Upper lobe of right lung (tissue), 1 donor: ENCODE results near the gene TMEM248. TPM values are rescaled to one million over a fixed set of nuclear protein-coding genes. Genes with fewer than 3 reads are reported as not detected.
"Not testable (repeated sequence)": the region's sequence is repeated elsewhere in the genome, so short reads cannot be mapped to it uniquely, and the experiment has no call there.

ENCODE experiments used
- ATAC-seq: fragments of 200-7000 bp; cut with Tn5 transposase; one replicate; pipeline ENCODE4 v1.9.1; 2020; ENCODE audit warnings: mild to moderate bottlenecking, moderate library complexity
- DNase-seq: peaks from one replicate; pipeline ENCODE4 v3.0.0-alpha.2; 2020
- H3K27ac ChIP-seq: fragments of 200-600 bp; one replicate; pipeline ENCODE4 v1.8.0; 2022
- H3K27me3 ChIP-seq: fragments of 200-600 bp; one replicate; pipeline ENCODE4 v1.8.0; 2022; ENCODE audit warnings: mild to moderate bottlenecking
- H3K36me3 ChIP-seq: fragments of 200-600 bp; one replicate; pipeline ENCODE4 v1.8.0; 2022
- H3K4me1 ChIP-seq: fragments of 200-600 bp; one replicate; pipeline ENCODE4 v1.8.0; 2022
- H3K4me3 ChIP-seq: fragments of 200-600 bp; one replicate; pipeline ENCODE4 v1.8.0; 2022; ENCODE audit warnings: mild to moderate bottlenecking
- H3K9me3 ChIP-seq: fragments of 200-600 bp; one replicate; pipeline ENCODE4 v1.8.0; 2022
- intact Hi-C: fragments of 100-400 bp; cut with DNase I; formaldehyde crosslinking; loops from one replicate; pipeline ENCODE4 v1.11.0; 2022
- total RNA-seq: library from RNA; stranded (reverse); fragmentation: NEBNext Ultra II Directional; extraction: Animal tissue kit (Norgen Biotek cat#: 25700); gene quantifications from one replicate; pipeline ENCODE4 v1.2.1, GENCODE V29; 2021
- TF ChIP-seq, protein P1 (sequence below): fragments of 200-600 bp; IDR thresholded peaks from one replicate; pipeline ENCODE4 v1.8.0; 2022; ENCODE audit warnings: antibody characterized with exemption
- donor health status: DM: no; HTN: yes; CAD: no; lungs with severe emphysema.

Gene TMEM248
- total RNA-seq, 1 donor from 2014 or later, result 114 TPM

- Histone ChIP-seq H3K27me3 (no peaks in the 10 kb centered on the region), H3K4me1 (no peaks in the 10 kb centered on the region), H3K9me3 (no peaks in the 10 kb centered on the region), H3K36me3 (no peaks in the 10 kb centered on the region), H3K4me3 (no peak overlapping the region), H3K27ac (no peak overlapping the region)
- intact Hi-C loops, result no loop called here
- DNase-seq, result no peak
- TF ChIP-seq, protein P1, sequence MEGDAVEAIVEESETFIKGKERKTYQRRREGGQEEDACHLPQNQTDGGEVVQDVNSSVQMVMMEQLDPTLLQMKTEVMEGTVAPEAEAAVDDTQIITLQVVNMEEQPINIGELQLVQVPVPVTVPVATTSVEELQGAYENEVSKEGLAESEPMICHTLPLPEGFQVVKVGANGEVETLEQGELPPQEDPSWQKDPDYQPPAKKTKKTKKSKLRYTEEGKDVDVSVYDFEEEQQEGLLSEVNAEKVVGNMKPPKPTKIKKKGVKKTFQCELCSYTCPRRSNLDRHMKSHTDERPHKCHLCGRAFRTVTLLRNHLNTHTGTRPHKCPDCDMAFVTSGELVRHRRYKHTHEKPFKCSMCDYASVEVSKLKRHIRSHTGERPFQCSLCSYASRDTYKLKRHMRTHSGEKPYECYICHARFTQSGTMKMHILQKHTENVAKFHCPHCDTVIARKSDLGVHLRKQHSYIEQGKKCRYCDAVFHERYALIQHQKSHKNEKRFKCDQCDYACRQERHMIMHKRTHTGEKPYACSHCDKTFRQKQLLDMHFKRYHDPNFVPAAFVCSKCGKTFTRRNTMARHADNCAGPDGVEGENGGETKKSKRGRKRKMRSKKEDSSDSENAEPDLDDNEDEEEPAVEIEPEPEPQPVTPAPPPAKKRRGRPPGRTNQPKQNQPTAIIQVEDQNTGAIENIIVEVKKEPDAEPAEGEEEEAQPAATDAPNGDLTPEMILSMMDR, result no peak
- ATAC-seq, result no peak
Observed at GRCh38 chr7:66883716-66884115, 37.3 kb upstream of the TMEM248 start.

DNA sequence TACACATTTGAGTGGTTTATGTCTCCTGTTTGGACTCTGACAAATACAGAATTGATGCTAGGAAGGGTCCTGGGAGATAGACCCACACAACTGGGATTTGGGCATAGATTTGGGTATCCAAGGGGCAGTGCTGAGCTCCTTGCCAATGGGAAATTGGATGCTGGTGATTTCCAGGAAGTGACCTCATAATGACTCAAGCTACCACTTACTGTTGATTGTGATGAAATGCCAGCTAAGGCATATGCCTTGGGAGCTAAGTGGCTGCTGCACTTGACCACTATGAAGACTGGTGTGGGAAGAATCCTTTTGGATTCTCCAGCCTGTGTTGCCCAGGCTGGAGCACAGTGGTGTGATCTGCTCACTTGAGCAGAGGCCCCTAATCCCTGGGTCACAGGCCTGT lies 36.5 kb upstream of the TMEM248 start:
- H3K9me3 ChIP-seq, intact Hi-C loops, ATAC-seq: not testable (repeated sequence)

DNA sequence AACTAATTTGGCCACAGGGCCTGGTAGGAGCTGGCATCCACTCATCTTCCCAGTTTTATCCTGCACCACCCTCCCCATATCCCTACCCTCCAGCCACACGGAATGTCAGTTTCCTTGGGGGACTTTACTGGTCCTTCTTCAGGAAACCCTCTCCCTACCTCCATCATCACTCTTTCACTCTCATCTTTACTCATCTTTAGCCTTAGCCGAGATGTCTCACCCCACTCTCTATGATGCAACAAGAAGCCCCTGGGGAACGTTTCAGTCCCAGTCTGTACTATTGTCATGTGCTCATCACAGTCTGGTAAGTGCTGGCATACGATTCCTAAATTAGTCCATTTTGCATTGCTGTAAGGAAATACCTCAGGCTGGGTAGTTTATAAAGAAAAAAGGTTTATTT lies 34.9 kb upstream of the TMEM248 start:
- H3K27ac ChIP-seq, result no peak overlapping the region
- ATAC-seq, result no peak
- no peaks in the 10 kb centered on the region for H3K4me1 ChIP-seq
- H3K4me3 ChIP-seq, result no peak overlapping the region
- no peak for DNase-seq
- no peaks in the 10 kb centered on the region for H3K36me3 ChIP-seq
- no peaks in the 10 kb centered on the region for H3K27me3 ChIP-seq
- no peaks in the 10 kb centered on the region for H3K9me3 ChIP-seq
- intact Hi-C loops, result no loop called here
- TF ChIP-seq, protein P1, result no peak

More for the DNA sequence above, 36.5 kb upstream of the TMEM248 start:
- not testable (repeated sequence) for H3K27ac ChIP-seq, DNase-seq, H3K4me3 ChIP-seq, H3K36me3 ChIP-seq, H3K27me3 ChIP-seq, H3K4me1 ChIP-seq

DNA sequence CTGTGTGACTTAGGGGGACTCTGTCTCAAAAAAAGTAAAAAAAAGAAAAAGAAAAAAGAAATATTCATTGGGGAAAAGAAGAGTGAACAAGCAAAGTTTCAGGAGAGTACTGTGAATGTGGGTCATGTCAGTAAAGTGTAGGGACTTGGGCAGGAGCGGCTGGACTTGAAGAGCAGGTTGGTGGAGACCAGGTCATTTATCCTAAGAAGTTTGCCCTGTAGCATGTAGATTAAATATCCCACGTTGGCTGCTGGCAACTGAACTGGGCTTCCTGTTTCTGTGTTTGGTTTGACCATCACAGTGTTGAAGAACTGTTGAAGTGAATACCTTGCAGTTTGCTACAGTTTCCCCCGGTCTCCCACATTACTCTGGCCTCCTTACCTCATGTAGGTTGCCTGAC lies 32.8 kb upstream of the TMEM248 start:
- intact Hi-C loops, result not testable (repeated sequence)

DNA sequence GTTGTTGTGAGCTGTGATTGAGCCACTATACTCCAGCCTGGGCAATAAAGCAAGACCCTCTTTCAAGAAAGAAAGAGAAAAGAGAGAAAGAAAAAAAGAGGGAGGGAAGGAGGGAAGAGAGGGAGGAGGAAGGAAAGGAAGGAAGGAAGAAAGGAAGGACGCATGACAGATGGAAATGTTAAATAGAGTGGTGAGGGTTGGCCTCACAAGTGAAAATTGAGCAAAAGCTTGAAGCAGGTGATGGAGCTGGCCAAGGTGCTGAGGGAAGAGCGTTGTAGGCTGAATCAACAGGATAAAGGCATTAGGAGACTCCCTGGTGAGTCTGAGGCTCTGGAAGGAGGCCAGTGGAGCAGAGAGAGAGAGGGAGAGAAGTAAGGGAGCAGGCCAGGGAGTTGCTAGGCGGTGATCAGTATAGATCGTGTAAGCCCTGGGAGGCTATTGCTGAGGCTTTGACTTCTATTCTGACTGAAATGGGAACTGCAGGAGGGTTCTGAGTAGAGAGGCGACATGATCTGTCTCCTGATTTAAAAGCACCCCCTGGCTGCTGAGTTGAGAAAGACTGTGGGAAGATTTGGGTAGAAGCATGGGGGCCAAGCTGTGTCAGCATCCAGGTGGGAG lies 26.5 kb upstream of the TMEM248 start:
- ATAC-seq, result no peak
- Histone ChIP-seq H3K4me3 (no peak overlapping the region), H3K27me3 (no peaks in the 10 kb centered on the region), H3K9me3 (no peaks in the 10 kb centered on the region), H3K27ac (no peak overlapping the region), H3K4me1 (no peaks in the 10 kb centered on the region), H3K36me3 (peaks cover 13% of the 10 kb centered on the region)
- intact Hi-C loops, result no loop called here
- TF ChIP-seq, protein P1, result no peak
- DNase-seq, result no peak

More for the DNA sequence above, 32.8 kb upstream of the TMEM248 start:
- not testable (repeated sequence) for ATAC-seq, DNase-seq, H3K27me3 ChIP-seq, H3K36me3 ChIP-seq, H3K27ac ChIP-seq, H3K9me3 ChIP-seq, H3K4me1 ChIP-seq, H3K4me3 ChIP-seq

DNA sequence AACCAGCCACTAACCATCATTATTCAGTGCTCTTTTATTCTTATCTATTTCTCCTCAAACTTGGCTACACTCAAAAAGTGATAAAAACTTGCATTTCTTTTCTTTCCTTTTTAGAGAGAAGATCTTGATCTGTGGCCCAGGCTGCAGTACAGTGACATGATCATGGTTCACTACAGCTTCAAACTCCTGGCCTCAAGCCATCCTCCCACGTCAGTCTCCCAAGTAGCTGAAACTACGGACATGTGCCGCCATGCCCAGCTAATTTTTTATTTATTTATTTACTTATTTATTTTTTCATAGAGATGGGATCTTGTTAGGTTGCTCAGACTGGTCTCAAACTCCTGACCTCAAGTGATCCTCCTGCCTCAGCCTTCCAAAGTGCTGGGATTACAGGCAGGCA lies 24.6 kb upstream of the TMEM248 start:
- no peak for ATAC-seq
- H3K4me1 ChIP-seq, result no peaks in the 10 kb centered on the region
- H3K4me3 ChIP-seq, result no peak overlapping the region
- no peaks in the 10 kb centered on the region for H3K27me3 ChIP-seq
- no peaks in the 10 kb centered on the region for H3K9me3 ChIP-seq
- H3K36me3 ChIP-seq, result peaks cover 15% of the 10 kb centered on the region
- DNase-seq, result no peak
- no peak overlapping the region for H3K27ac ChIP-seq
- intact Hi-C loops, result no loop called here
- TF ChIP-seq, protein P1, result no peak
